SK-N-SH treated with all-trans-retinoic acid at 6 μM for 48 hours (cell line): Measurements from ENCODE around the gene NAPA.

Source experiments
- ATAC-seq: fragments of 200-7000 bp; cut with Tn5 transposase; 3 replicates; pipeline ENCODE4 v1.9.1; 2020; ENCODE audit warnings: mild to moderate bottlenecking, moderate library complexity
- ARNTL ChIP-seq: fragments of 450-650 bp; formaldehyde crosslinking; IDR thresholded peaks from 2 replicates; pipeline ENCODE4 v1.5.0; 2020; ENCODE audit warnings: low read depth, mild to moderate bottlenecking, moderate library complexity, borderline replicate concordance
- BACH2 ChIP-seq: fragments of 250-450 bp; sonication (Bioruptor Pico); IDR thresholded peaks from 2 replicates; pipeline ENCODE4 v1.9.0; 2021; ENCODE audit warnings: mild to moderate bottlenecking, borderline replicate concordance
- CSDC2 ChIP-seq: fragments of 250-450 bp; sonication (Bioruptor Pico); IDR thresholded peaks from 2 replicates; pipeline ENCODE4 v1.5.0; 2020; ENCODE audit warnings: mild to moderate bottlenecking, moderate library complexity
- ESRRG ChIP-seq: fragments of 250-450 bp; sonication (Bioruptor Pico); IDR thresholded peaks from 2 replicates; pipeline ENCODE4 v1.6.1; 2021; ENCODE audit warnings: mild to moderate bottlenecking
- GLIS3 ChIP-seq: fragments of 250-450 bp; sonication (Bioruptor Pico); IDR thresholded peaks from 2 replicates; pipeline ENCODE4 v1.5.0; 2020; ENCODE audit warnings: mild to moderate bottlenecking, moderate library complexity
- OSR1 ChIP-seq: fragments of 250-450 bp; sonication (Bioruptor Pico); IDR thresholded peaks from 2 replicates; pipeline ENCODE4 v1.8.0; 2022; ENCODE audit warnings: moderate library complexity, mild to moderate bottlenecking, inconsistent platforms
- PPARA ChIP-seq: fragments of 250-450 bp; sonication (Bioruptor Pico); IDR thresholded peaks from 2 replicates; pipeline ENCODE4 v1.5.0; 2020; ENCODE audit warnings: mild to moderate bottlenecking, borderline replicate concordance
- RARB ChIP-seq: fragments of 250-450 bp; sonication (Bioruptor Pico); IDR thresholded peaks from 2 replicates; pipeline ENCODE4 v1.8.0; 2021; ENCODE audit warnings: mild to moderate bottlenecking, moderate library complexity
- SNAI2 ChIP-seq: fragments of 250-450 bp; sonication (Bioruptor Pico); IDR thresholded peaks from 2 replicates; pipeline ENCODE4 v1.5.0; 2020; ENCODE audit warnings: mild to moderate bottlenecking, moderate library complexity
- TCF4 ChIP-seq: fragments of 250-450 bp; sonication (Bioruptor Pico); IDR thresholded peaks from 2 replicates; pipeline ENCODE4 v1.8.0; 2021; ENCODE audit warnings: mild to moderate bottlenecking, moderate library complexity, borderline replicate concordance
- ZC3H10 ChIP-seq: fragments of 250-450 bp; sonication (Bioruptor Pico); IDR thresholded peaks from 2 replicates; pipeline ENCODE4 v1.5.1; 2021; ENCODE audit warnings: mild to moderate bottlenecking, moderate library complexity
- ZNF70 ChIP-seq: fragments of 450-650 bp; formaldehyde crosslinking; IDR thresholded peaks from 2 replicates; pipeline ENCODE4 v1.5.0; 2020; ENCODE audit warnings: mild to moderate bottlenecking, moderate library complexity
- ZNF8 ChIP-seq: fragments of 450-650 bp; formaldehyde crosslinking; IDR thresholded peaks from 2 replicates; pipeline ENCODE4 v1.5.0; 2020; ENCODE audit warnings: mild to moderate bottlenecking, moderate library complexity
- TF ChIP-seq, protein P1 (sequence below): fragments of 250-450 bp; sonication (Bioruptor Pico); IDR thresholded peaks from 2 replicates; pipeline ENCODE4 v1.5.0; 2020; ENCODE audit warnings: mild to moderate bottlenecking, moderate library complexity
- TF ChIP-seq, protein P2 (sequence below): fragments of 250-450 bp; sonication (Bioruptor Pico); IDR thresholded peaks from 2 replicates; pipeline ENCODE4 v1.8.0; 2021; ENCODE audit warnings: low read depth, mild to moderate bottlenecking, moderate library complexity, borderline replicate concordance
- TF ChIP-seq, protein P3 (sequence below): fragments of 250-450 bp; sonication (Bioruptor Pico); IDR thresholded peaks from 2 replicates; pipeline ENCODE4 v1.8.0; 2020; ENCODE audit warnings: mild to moderate bottlenecking, moderate library complexity, borderline replicate concordance
- TF ChIP-seq, protein P4 (sequence below): fragments of 250-450 bp; sonication (Bioruptor Pico); IDR thresholded peaks from 2 replicates; pipeline ENCODE4 v1.5.1; 2021; ENCODE audit warnings: mild to moderate bottlenecking, moderate library complexity

NAPA gene

DNA sequence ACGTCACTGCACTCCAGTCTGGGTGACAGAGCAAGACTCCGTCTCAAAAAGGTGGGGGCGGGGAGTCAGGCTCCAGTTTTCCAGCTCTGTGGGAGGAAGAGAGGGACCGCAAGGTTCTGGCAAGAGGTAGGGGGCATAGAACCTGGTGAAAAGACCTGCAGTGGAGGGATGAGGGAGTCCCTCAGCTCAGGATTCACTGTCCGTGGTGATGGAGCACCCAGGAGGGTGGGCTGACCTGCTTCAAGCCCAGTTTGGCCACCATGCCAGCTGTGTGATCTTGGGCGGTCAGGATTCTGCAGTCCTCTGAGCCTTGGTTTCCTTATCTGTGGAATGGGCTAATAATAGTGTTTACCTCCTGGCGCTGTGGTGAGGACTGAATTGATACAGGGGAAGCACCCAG, 64.4 kb downstream of the NAPA start:
- TF ChIP-seq BACH2 (no peak), TCF4 (CRISPR knock-in tag) (no peak), ZNF70 (no peak)
- no peak for ATAC-seq

DNA sequence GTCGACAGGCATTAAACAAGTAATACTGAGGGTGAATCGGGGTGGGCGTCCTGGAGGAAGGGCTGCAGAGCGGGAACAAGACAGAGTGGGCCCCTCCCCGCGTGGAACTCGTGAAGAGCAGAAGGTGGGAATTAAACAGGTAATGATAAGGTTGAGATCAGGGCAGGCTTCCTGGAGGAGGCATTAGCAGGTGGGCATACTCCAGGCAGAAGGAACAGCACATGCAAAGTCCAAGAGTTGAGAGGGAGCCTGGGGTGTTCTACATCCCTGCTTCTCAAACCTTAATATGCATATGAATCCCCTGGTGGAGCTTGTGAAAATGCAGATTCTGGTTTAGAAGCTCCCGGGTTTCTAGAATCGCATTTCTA, 66.5 kb downstream of the NAPA start:
- ATAC-seq, result no peak
- TF ChIP-seq ZNF8, result no peak
- no peak for TF ChIP-seq ESRRG (CRISPR knock-in tag)
- no peak for TF ChIP-seq GLIS3 (CRISPR knock-in tag)
- no peak for TF ChIP-seq ARNTL (CRISPR knock-in tag)
- TF ChIP-seq, protein P1, sequence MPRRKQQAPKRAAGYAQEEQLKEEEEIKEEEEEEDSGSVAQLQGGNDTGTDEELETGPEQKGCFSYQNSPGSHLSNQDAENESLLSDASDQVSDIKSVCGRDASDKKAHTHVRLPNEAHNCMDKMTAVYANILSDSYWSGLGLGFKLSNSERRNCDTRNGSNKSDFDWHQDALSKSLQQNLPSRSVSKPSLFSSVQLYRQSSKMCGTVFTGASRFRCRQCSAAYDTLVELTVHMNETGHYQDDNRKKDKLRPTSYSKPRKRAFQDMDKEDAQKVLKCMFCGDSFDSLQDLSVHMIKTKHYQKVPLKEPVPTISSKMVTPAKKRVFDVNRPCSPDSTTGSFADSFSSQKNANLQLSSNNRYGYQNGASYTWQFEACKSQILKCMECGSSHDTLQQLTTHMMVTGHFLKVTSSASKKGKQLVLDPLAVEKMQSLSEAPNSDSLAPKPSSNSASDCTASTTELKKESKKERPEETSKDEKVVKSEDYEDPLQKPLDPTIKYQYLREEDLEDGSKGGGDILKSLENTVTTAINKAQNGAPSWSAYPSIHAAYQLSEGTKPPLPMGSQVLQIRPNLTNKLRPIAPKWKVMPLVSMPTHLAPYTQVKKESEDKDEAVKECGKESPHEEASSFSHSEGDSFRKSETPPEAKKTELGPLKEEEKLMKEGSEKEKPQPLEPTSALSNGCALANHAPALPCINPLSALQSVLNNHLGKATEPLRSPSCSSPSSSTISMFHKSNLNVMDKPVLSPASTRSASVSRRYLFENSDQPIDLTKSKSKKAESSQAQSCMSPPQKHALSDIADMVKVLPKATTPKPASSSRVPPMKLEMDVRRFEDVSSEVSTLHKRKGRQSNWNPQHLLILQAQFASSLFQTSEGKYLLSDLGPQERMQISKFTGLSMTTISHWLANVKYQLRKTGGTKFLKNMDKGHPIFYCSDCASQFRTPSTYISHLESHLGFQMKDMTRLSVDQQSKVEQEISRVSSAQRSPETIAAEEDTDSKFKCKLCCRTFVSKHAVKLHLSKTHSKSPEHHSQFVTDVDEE, result no peak
- no peak for TF ChIP-seq ZNF70
- no peak for TF ChIP-seq RARB (CRISPR knock-in tag)
- TF ChIP-seq, protein P2, sequence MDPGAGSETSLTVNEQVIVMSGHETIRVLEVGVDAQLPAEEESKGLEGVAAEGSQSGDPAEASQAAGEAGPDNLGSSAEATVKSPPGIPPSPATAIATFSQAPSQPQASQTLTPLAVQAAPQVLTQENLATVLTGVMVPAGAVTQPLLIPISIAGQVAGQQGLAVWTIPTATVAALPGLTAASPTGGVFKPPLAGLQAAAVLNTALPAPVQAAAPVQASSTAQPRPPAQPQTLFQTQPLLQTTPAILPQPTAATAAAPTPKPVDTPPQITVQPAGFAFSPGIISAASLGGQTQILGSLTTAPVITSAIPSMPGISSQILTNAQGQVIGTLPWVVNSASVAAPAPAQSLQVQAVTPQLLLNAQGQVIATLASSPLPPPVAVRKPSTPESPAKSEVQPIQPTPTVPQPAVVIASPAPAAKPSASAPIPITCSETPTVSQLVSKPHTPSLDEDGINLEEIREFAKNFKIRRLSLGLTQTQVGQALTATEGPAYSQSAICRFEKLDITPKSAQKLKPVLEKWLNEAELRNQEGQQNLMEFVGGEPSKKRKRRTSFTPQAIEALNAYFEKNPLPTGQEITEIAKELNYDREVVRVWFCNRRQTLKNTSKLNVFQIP, result no peak
- TF ChIP-seq ZC3H10 (CRISPR knock-in tag), result no peak
- TF ChIP-seq PPARA, result no peak
- TF ChIP-seq CSDC2 (CRISPR knock-in tag), result no peak
- no peak for TF ChIP-seq TCF4 (CRISPR knock-in tag)
- TF ChIP-seq, protein P3, sequence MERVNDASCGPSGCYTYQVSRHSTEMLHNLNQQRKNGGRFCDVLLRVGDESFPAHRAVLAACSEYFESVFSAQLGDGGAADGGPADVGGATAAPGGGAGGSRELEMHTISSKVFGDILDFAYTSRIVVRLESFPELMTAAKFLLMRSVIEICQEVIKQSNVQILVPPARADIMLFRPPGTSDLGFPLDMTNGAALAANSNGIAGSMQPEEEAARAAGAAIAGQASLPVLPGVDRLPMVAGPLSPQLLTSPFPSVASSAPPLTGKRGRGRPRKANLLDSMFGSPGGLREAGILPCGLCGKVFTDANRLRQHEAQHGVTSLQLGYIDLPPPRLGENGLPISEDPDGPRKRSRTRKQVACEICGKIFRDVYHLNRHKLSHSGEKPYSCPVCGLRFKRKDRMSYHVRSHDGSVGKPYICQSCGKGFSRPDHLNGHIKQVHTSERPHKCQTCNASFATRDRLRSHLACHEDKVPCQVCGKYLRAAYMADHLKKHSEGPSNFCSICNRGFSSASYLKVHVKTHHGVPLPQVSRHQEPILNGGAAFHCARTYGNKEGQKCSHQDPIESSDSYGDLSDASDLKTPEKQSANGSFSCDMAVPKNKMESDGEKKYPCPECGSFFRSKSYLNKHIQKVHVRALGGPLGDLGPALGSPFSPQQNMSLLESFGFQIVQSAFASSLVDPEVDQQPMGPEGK (CRISPR knock-in tag), result no peak
- no peak for TF ChIP-seq SNAI2 (CRISPR knock-in tag)
- TF ChIP-seq OSR1 (CRISPR knock-in tag), result no peak

DNA sequence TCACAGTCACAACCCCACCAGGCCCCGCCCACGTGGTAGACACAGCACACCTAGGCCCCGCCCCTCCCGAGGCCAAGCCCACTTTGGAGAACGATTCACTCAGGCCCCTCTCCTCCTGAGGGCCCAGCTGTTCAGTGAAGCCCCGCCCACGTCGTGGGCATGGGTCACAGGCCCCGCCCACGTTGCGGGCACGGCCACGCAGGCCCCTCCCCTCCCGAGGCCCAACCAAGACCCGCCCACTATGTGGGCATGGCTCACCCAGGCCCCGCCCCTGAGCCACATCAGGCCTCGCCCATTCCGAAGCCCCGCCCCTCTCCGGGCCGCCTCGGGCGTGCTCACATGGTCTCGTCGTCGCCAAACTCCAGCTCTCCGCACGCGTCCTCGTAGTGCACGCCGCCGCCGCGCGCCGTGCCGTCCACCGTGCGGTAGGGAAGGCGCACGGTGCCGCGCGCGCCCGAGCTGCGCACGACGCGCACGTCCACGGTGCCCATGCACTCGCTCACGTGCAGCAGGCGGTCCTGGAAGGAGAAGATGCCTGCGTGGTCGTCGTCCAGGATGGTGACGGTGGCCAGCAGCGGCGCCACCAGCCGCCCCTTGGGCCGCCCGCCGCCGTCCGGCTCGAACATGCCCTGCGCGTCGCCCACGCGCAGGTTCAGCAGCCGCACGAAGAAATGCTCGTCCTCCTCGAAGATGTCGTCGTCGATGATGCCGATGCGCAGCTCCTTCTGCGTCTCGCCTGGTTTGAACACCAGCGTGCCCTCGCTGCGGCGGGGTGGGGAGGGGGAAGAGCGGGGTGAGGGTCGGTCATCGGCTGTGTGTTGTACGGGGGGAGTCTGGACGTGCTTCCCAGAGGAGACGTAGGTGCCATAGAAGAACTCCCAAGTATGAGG, 67.1 kb downstream of the NAPA start:
- ATAC-seq, result peak; percentile 81
- TF ChIP-seq ESRRG (CRISPR knock-in tag), result no peak
- TF ChIP-seq, protein P3 (CRISPR knock-in tag), result no peak
- TF ChIP-seq SNAI2 (CRISPR knock-in tag), result 0 out of 2 replicates have a peak, but pooled peaks have one; percentile 17
- TF ChIP-seq, protein P2, result no peak
- TF ChIP-seq, protein P4, sequence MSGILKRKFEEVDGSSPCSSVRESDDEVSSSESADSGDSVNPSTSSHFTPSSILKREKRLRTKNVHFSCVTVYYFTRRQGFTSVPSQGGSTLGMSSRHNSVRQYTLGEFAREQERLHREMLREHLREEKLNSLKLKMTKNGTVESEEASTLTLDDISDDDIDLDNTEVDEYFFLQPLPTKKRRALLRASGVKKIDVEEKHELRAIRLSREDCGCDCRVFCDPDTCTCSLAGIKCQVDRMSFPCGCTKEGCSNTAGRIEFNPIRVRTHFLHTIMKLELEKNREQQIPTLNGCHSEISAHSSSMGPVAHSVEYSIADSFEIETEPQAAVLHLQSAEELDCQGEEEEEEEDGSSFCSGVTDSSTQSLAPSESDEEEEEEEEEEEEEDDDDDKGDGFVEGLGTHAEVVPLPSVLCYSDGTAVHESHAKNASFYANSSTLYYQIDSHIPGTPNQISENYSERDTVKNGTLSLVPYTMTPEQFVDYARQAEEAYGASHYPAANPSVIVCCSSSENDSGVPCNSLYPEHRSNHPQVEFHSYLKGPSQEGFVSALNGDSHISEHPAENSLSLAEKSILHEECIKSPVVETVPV, result no peak
- TF ChIP-seq GLIS3 (CRISPR knock-in tag), result no peak
- no peak for TF ChIP-seq ARNTL (CRISPR knock-in tag)
